H1 (cell line): ENCODE measurements around the gene PTGIS.

Experiments
- CEBPB ChIP-seq: IDR thresholded peaks from 2 replicates; pipeline ENCODE4 v1.6.1; 2012; ENCODE audit warnings: low read depth, low read length
- RFX5 ChIP-seq: IDR thresholded peaks from 2 replicates; pipeline ENCODE4 v1.6.1; 2011; ENCODE audit warnings: low read depth, low read length, improper control_type of control experiment, borderline replicate concordance
- SIN3A ChIP-seq, 2 experiments: IDR thresholded peaks in 1 of 2; conservative IDR thresholded peaks in 1 of 2; 2 replicates each; pipeline ENCODE4 v1.6.1; 2011 to 2012; ENCODE audit warnings: low read length in 2 of 2, improper control_type of control experiment in 1 of 2, low read depth in 1 of 2, mild to moderate bottlenecking in 1 of 2
- TF ChIP-seq, protein P1 (sequence below), 3 experiments: IDR thresholded peaks; 1 replicate in 2 of 3; 2 replicates in 1 of 3; pipeline versions ENCODE4 v1.5.1 to v1.6.1; 2011; ENCODE audit warnings: low read length in 3 of 3, mild to moderate bottlenecking in 3 of 3, inconsistent platforms in 2 of 3, low read depth in 1 of 3, moderate library complexity in 1 of 3; ENCODE audit not compliant: insufficient read depth in 1 of 3; ENCODE audit errors: control extremely low read depth in 1 of 3

DNA sequence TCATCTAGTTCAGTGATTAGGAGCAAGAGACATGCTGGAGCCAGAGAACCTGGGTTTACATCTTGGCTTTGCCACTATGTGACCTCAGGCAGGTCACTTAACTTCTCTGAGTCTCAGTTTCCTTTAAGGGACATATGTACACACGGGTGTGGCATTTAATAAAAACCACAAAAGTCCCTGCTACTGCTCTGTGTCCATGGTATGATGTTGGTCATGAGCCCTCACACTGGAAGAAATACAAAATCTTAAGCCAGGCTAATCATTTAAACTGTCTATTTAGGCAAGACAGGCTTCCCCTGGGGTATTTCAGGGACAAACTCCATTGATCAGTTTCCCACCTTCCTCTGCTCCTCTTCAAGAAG lies 12.9 kb upstream of the PTGIS start:
- TF ChIP-seq SIN3A (conservative IDR thresholded peaks at IDR 0.05 in 1 of 2, IDR thresholded peaks at IDR 0.05 in 1 of 2; ENCODE audit: low read depth in 1 of 2, low read length in 2 of 2) (no peak), RFX5 (no peak), CEBPB (no peak)
- TF ChIP-seq, protein P1, sequence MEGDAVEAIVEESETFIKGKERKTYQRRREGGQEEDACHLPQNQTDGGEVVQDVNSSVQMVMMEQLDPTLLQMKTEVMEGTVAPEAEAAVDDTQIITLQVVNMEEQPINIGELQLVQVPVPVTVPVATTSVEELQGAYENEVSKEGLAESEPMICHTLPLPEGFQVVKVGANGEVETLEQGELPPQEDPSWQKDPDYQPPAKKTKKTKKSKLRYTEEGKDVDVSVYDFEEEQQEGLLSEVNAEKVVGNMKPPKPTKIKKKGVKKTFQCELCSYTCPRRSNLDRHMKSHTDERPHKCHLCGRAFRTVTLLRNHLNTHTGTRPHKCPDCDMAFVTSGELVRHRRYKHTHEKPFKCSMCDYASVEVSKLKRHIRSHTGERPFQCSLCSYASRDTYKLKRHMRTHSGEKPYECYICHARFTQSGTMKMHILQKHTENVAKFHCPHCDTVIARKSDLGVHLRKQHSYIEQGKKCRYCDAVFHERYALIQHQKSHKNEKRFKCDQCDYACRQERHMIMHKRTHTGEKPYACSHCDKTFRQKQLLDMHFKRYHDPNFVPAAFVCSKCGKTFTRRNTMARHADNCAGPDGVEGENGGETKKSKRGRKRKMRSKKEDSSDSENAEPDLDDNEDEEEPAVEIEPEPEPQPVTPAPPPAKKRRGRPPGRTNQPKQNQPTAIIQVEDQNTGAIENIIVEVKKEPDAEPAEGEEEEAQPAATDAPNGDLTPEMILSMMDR (IDR thresholded peaks at IDR 0.05; ENCODE audit: control extremely low read depth in 1 of 3, insufficient read depth in 1 of 3, low read depth in 1 of 3, low read length in 3 of 3) = no peak
